ENCODE results near the gene ULK3.

GRCh38 chr15:74791007-74791406 lies 51.9 kb downstream of the ULK3 start:
- TF ChIP-seq CTCF (IDR thresholded peaks at IDR 0.05): no peak
- no peak for TF ChIP-seq POLR2A (IDR thresholded peaks at IDR 0.05)
